ENCODE results near the gene EFNA2.

DNA sequence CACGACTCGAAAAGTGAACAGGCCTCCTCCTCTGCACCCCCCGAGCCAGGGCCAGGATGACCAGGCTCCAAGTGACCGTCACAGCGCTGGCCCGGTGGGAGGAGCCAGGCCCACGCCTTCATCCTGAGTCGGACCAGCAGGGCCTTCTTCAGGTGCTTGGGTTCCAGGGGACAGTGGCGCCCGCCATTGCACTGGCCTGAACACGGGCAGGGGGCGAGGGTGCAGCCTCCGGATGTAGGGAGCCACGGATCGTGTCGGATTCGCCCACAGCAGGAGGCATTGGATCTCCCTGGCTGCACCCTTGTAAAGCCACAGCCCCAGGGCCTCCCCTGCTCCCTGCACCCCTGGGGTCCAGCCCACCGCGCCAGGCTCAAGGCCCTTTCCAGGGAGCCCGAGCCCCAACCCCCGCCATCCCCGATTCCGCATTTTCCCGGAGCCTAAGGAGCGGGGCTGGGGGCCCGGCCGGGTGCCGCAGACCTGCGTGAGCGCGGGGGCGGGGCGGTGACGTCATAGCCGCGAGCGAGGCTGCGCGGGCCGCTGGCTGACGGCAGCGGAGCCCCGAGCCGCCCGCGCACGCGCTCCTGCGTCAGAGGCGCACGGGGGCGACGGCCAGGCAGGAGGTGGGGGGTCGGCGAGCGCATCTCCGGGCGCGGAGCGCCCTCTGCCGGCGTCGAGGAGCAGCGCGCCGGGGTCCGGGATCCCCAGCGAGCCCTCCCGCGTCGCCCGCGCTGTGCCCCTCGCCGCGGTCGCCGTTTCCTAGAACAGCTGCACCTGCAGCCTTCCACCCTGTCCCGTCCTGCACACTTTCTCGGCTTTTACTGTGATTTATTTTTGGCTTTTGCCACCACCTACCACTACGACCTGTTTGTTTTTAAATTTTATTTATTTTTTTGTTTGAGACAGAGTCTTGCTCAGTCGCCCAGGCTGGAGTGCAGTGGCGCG is 45.6 kb upstream of the EFNA2 start:
- TF ChIP-seq, protein P1, sequence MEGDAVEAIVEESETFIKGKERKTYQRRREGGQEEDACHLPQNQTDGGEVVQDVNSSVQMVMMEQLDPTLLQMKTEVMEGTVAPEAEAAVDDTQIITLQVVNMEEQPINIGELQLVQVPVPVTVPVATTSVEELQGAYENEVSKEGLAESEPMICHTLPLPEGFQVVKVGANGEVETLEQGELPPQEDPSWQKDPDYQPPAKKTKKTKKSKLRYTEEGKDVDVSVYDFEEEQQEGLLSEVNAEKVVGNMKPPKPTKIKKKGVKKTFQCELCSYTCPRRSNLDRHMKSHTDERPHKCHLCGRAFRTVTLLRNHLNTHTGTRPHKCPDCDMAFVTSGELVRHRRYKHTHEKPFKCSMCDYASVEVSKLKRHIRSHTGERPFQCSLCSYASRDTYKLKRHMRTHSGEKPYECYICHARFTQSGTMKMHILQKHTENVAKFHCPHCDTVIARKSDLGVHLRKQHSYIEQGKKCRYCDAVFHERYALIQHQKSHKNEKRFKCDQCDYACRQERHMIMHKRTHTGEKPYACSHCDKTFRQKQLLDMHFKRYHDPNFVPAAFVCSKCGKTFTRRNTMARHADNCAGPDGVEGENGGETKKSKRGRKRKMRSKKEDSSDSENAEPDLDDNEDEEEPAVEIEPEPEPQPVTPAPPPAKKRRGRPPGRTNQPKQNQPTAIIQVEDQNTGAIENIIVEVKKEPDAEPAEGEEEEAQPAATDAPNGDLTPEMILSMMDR (IDR thresholded peaks at IDR 0.05): peak; percentile 94 to 99 (median 97)
- TF ChIP-seq POLR2A (IDR thresholded peaks at IDR 0.05): no peak
